CD4-positive, alpha-beta T cell (primary cell): ENCODE data around the gene CHRNA9. TPM values are rescaled to one million over a fixed set of nuclear protein-coding genes. Genes with fewer than 3 reads are reported as not detected.

Experiments used
- ATAC-seq: fragments of 200-7000 bp; cut with Tn5 transposase; one replicate; pipeline ENCODE4 v1.10.0; 2022; ENCODE audit warnings: mild to moderate bottlenecking; ENCODE audit not compliant: poor library complexity
- CTCF ChIA-PET: fragments of 350-600 bp; sonication (Branson Sonifier 250); formaldehyde crosslinking; loops from one replicate; lab custom pipeline; 2021; ENCODE audit warnings: antibody characterized with exemption, inconsistent platforms; lab: Charles Lee
- POLR2A ChIA-PET: fragments of 350-600 bp; sonication (Branson Sonifier 250); formaldehyde crosslinking; loops from one replicate; lab custom pipeline; 2021; ENCODE audit warnings: antibody characterized with exemption, inconsistent platforms; lab: Charles Lee
- DNase-seq, 14 experiments: peaks; one replicate each; pipeline ENCODE4 v3.0.0-alpha.2; 2013 to 2020; ENCODE audit warnings: mixed read lengths in 2 of 14
- H3K27ac ChIP-seq, 2 donors: one replicate each; pipeline versions ENCODE4 v1.5.1 to v1.7.0; 2013; ENCODE audit warnings: low read length in 2 of 2, low read depth in 1 of 2, mild to moderate bottlenecking in 1 of 2
- H3K27me3 ChIP-seq, 2 experiments: 1 replicate in 1 of 2; 2 replicates in 1 of 2; pipeline versions ENCODE4 v1.6.1 to v1.7.0; 2013; ENCODE audit warnings: low read length in 2 of 2, control low read depth in 1 of 2, mild to moderate bottlenecking in 1 of 2, moderate library complexity in 1 of 2; ENCODE audit not compliant: insufficient read depth in 2 of 2, control insufficient read depth in 1 of 2
- H3K36me3 ChIP-seq: one replicate; pipeline ENCODE4 v1.6.1; 2013; ENCODE audit warnings: low read length, control low read depth; ENCODE audit not compliant: insufficient read depth
- H3K4me1 ChIP-seq: one replicate; pipeline ENCODE4 v1.6.1; 2013; ENCODE audit warnings: low read length, control low read depth; ENCODE audit not compliant: insufficient read depth
- H3K4me3 ChIP-seq: one replicate; pipeline ENCODE4 v1.5.1; 2013; ENCODE audit warnings: mild to moderate bottlenecking, low read length, moderate library complexity
- H3K9me3 ChIP-seq, 2 experiments: 1 replicate in 1 of 2; 2 replicates in 1 of 2; pipeline versions ENCODE4 v1.6.1 to v1.7.0; 2013; ENCODE audit warnings: low read length in 2 of 2, mild to moderate bottlenecking in 2 of 2, control low read depth in 1 of 2, moderate library complexity in 1 of 2; ENCODE audit not compliant: control insufficient read depth in 1 of 2, insufficient read depth in 1 of 2
- H3K27ac Mint-ChIP-seq: one replicate; pipeline ENCODE4 v1.8.0; 2020; ENCODE audit warnings: mixed read lengths
- H3K27me3 Mint-ChIP-seq: one replicate; pipeline ENCODE4 v1.8.0; 2021; ENCODE audit warnings: mixed read lengths
- H3K36me3 Mint-ChIP-seq: one replicate; pipeline ENCODE4 v1.8.0; 2021; ENCODE audit warnings: low read depth, mixed read lengths
- H3K4me1 Mint-ChIP-seq: one replicate; pipeline ENCODE4 v1.8.0; 2021; ENCODE audit warnings: low read depth, mixed read lengths
- H3K4me3 Mint-ChIP-seq: one replicate; pipeline ENCODE4 v1.8.0; 2020; ENCODE audit warnings: mild to moderate bottlenecking, mixed read lengths
- H3K9me3 Mint-ChIP-seq: one replicate; pipeline ENCODE4 v1.8.0; 2020; ENCODE audit warnings: mixed read lengths
- CTCF ChIP-seq: fragments of 200-600 bp; IDR thresholded peaks from one replicate; pipeline ENCODE4 v1.8.0; 2022; ENCODE audit warnings: antibody characterized with exemption, mild to moderate bottlenecking
- intact Hi-C, 2 experiments: fragments of 100-400 bp; cut with DNase I in 1 of 2; cut with micrococcal nuclease in 1 of 2; formaldehyde crosslinking; loops; one replicate each; pipeline versions ENCODE4 v1.15.1 to v1.9.0; 2023 to 2025; cut with DNase I, micrococcal nuclease
- total RNA-seq, 174 experiments: library from RNA in 2 of 174; stranded (reverse) in 2 of 174; gene quantifications; one replicate each; pipeline ENCODE4 v1.2.3 and lab custom pipeline; 2021 to 2026

CHRNA9 gene
- total RNA-seq, 2 experiments from 2014 or later = not detected

GRCh38 chr4:40357738-40358137, 22.6 kb downstream of the CHRNA9 start:
- H3K36me3 ChIP-seq = no peaks in the 10 kb centered on the region
- H3K27me3 Mint-ChIP-seq = no peaks in the 10 kb centered on the region
- ChIA-PET POLR2A (no interaction called here), CTCF (no interaction called here)
- no peaks in the 10 kb centered on the region for H3K9me3 ChIP-seq
- TF ChIP-seq CTCF = no peak
- no peaks in the 10 kb centered on the region for H3K36me3 Mint-ChIP-seq
- no peak overlapping the region for H3K4me3 Mint-ChIP-seq
- ATAC-seq (no peak), DNase-seq (no peak)
- H3K27ac ChIP-seq = no peak overlapping the region
- H3K27ac Mint-ChIP-seq = no peak overlapping the region
- no peaks in the 10 kb centered on the region for H3K27me3 ChIP-seq
- no peaks in the 10 kb centered on the region for H3K4me1 Mint-ChIP-seq
- intact Hi-C loops = no loop called here
- H3K4me1 ChIP-seq = no peaks in the 10 kb centered on the region
- H3K4me3 ChIP-seq = no peak overlapping the region
- peaks cover 7% of the 10 kb centered on the region for H3K9me3 Mint-ChIP-seq

DNA sequence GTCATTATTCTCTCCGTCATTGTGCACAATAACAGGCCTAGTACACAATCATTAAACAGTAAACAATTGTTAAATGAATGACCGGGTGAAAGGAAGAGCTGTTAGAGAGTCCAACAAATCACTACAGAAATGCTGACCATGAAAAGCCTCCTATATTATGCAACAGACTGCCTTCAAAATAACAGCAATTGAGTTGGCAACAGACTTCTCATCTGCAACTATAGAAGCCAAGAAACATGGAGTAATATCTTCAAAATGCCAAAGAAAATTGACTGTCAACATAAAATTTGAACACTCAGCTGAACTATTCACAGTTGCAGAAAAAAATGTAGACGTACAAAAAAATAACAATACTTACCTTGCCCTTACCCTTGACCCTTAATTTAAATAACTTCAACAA, 26.2 kb downstream of the CHRNA9 start:
- Mint-ChIP-seq H3K9me3 (peaks cover 7% of the 10 kb centered on the region), H3K4me3 (no peak overlapping the region), H3K36me3 (no peaks in the 10 kb centered on the region), H3K27ac (no peak overlapping the region), H3K4me1 (no peaks in the 10 kb centered on the region), H3K27me3 (no peaks in the 10 kb centered on the region)
- H3K27ac ChIP-seq = no peak overlapping the region
- H3K4me1 ChIP-seq = no peaks in the 10 kb centered on the region
- POLR2A ChIA-PET = no interaction called here
- CTCF ChIA-PET = no interaction called here
- H3K36me3 ChIP-seq = no peaks in the 10 kb centered on the region
- ATAC-seq (no peak), DNase-seq (no peak)
- no peaks in the 10 kb centered on the region for H3K9me3 ChIP-seq
- H3K27me3 ChIP-seq = no peaks in the 10 kb centered on the region
- H3K4me3 ChIP-seq = no peak overlapping the region
- intact Hi-C loops = no loop called here
- no peak for TF ChIP-seq CTCF

GRCh38 chr4:40363382-40363920, 28.3 kb downstream of the CHRNA9 start:
- no peaks in the 10 kb centered on the region for H3K4me1 Mint-ChIP-seq
- no peak for ATAC-seq
- intact Hi-C loops = no loop called here
- no peaks in the 10 kb centered on the region for H3K36me3 Mint-ChIP-seq
- ChIA-PET POLR2A (no interaction called here), CTCF (no interaction called here)
- no peak overlapping the region for H3K27ac ChIP-seq
- no peak overlapping the region for H3K27ac Mint-ChIP-seq
- H3K4me1 ChIP-seq = no peaks in the 10 kb centered on the region
- no peaks in the 10 kb centered on the region for H3K36me3 ChIP-seq
- H3K4me3 ChIP-seq = no peak overlapping the region
- no peak overlapping the region for H3K4me3 Mint-ChIP-seq
- no peaks in the 10 kb centered on the region for H3K27me3 Mint-ChIP-seq
- H3K27me3 ChIP-seq = no peaks in the 10 kb centered on the region
- DNase-seq = no peak
- TF ChIP-seq CTCF = no peak
- H3K9me3 ChIP-seq = no peaks in the 10 kb centered on the region
- H3K9me3 Mint-ChIP-seq = peaks cover 7% of the 10 kb centered on the region
